NAMALWA (cell line): ENCODE results near the gene ABHD16A.
"Not testable (repeated sequence)": the region's sequence is repeated elsewhere in the genome, so short reads cannot be mapped to it uniquely, and the experiment has no call there.

Experiments used
- DNase-seq: peaks from one replicate; pipeline ENCODE4 v3.0.0-alpha.2; 2015; ENCODE audit warnings: low spot score

ABHD16A gene

GRCh38 chr6:31713991-31714684 lies 11.0 kb upstream of the ABHD16A start:
- DNase-seq = no peak

- DNase-seq = no peak
These were observed 10.3 kb upstream of the ABHD16A start for GRCh38 chr6:31713465-31713864.

GRCh38 chr6:31712296-31712695 lies 9.2 kb upstream of the ABHD16A start:
- no peak for DNase-seq

- no peak for DNase-seq
These were observed 8.1 kb upstream of the ABHD16A start for GRCh38 chr6:31711233-31711632.

- peak; percentile 46 for DNase-seq
These were observed 7.5 kb upstream of the ABHD16A start for GRCh38 chr6:31710523-31711219.

DNA sequence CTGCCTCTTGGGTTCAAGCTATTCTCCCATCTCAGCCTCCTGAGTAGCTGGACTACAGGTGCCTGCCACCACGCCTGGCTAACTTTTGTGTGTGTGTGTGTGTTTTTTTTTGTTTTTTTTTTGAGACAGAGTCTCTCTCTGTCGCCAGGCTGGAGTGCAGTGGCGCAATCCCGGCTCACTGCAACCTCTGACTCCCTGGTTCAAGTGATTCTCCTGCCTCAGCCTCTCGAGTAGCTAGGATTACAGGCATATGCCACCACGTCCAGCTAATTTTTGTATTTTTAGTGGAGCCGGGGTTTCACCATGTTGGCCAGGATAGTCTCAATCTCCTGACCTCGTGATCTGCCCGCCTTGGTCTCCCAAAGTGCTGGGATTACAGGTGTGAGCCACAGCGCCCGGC lies 6.0 kb upstream of the ABHD16A start:
- DNase-seq = not testable (repeated sequence)

GRCh38 chr6:31708224-31708623 lies 5.1 kb upstream of the ABHD16A start:
- no peak for DNase-seq

DNA sequence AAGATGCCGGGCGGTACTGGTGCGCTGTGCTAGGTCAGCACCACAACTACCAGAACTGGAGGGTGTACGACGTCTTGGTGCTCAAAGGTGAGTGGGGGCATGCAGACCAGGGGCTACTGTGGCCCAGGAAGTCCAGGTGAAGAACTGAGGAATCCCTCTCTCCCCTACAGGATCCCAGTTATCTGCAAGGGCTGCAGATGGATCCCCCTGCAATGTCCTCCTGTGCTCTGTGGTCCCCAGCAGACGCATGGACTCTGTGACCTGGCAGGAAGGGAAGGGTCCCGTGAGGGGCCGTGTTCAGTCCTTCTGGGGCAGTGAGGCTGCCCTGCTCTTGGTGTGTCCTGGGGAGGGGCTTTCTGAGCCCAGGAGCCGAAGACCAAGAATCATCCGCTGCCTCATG lies 4.6 kb upstream of the ABHD16A start:
- no peak for DNase-seq

DNA sequence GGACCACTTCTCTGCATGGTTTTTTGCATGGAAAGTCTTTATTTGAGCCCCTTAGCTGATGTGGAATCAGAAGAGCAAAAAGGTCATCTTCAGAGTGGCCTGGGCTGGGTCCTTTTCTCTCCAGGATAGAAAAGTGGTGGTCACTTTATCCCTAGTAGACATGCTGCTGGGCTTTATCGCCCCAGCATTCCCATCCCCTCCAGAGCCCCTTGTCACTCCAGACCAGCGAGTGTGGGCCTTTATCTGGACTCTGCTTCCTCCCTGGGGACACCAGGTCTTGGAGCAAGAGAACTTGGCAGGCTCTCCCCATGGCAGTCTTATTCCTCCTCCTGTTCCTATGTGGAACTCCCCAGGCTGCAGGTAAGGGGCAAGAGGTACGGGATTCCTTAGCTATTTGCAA lies 3.5 kb upstream of the ABHD16A start, which contains the start of gene LY6G6F:
LY6G6F (plus strand) TSS at position 268 of the 400 bp plus-strand sequence; CDS start at position 309, 41 bp downstream.
- no peak for DNase-seq

DNA sequence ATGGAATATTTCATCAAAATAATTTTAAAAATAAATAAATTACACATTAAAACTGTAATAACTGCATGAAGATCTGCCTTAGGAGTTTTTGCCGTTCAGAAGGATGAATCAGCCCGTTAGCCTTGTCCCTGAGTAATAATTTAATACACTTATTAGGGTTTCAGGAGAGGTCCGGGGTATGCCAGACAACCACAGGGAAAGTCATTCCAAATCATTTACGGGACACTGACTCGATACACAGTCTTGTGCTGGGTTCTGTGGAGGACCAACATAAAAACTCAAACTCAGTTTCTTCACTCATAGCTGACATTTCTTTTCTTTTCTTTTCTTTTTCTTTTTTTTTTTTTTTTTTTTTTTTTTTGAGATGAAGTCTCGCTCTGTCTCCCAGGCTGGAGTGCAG lies 2.8 kb upstream of the ABHD16A start:
- DNase-seq = no peak

DNA sequence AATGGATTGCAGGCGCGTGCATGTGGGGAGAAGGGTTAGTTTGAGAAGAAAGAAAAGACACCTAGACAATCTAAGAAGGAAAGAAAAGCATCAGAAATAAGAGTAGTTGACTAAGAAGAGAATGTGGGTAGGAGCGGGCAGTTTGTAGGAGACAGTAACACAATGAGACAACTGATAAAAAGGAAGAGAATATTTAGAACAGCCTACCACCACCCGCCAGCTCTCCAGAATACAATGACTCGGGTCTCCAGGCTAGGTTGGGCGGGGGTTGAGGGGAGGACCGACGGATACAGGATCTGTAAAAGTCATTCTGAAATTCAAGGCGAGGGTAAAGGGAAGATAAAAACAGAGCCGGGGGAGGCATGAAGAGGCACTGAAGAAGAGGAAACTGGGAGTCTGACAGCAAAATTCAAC lies 712 bp downstream of the ABHD16A start:
- DNase-seq = peak; percentile 44

DNA sequence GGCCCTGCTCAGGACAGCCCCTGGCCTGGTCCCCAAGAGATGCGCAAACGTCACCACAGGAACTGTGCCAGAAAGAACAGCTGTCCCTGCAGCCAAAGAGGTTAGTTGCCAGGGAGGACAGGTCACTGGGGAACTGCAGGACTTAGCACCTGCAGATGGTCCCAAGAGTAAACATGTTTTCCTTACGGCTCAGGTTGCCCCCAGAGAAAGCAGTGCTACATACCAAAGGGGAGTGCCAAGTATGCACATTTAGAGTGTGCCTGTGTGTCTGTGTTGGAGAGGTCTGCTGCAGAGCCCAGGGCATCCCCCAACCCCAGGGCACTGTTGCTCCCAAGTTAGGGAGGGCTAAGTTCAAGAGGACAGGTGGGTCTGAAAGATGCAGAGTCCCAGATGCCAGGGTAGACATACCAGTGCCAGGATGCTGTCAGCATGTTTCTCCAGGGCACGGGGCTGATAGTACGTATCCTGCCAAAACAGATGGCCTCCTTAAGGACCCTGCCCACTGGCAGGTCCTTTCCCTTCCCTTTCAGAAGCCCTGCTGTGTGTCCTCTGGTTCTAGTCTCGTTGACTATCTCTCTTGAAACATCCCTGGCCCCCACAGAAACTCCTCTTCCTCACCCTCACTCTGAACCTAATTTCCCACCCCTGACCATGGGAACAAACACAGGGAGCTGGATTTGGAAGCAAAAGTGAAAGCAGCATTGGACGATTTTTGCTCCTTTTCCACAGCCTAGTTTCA lies 1.3 kb downstream of the ABHD16A start:
- peak; percentile 28 for DNase-seq

DNA sequence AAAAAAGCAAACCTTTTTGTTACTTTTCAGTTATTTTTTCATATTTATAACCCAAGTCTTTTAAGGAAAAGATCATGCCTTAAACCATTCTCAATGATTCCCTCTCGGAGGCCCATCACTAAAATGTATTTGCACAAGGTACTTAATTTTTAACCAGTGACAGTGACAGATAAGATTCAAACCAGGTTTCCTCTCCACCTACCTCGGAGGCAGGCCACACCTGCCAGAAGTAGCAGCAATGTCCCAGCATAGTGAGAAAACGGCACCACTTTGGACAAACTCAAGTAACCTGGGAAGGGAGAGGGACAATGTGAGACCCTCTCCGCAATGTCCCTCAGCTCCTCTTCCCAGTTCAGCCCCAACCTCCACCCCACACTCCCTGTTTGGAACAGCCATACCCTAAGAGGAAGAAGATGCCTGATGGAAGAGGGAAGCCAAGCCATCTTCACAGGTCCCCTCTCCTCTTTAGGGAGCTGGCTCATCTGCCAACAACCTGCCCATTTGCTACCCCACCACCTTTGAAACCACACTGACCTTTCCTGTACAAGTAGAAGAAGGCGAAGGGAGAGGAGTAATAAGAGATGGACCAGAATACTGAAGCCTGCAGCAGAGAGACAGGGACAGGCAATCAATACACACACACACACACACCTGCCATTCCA lies 2.3 kb downstream of the ABHD16A start:
- DNase-seq = no peak

DNA sequence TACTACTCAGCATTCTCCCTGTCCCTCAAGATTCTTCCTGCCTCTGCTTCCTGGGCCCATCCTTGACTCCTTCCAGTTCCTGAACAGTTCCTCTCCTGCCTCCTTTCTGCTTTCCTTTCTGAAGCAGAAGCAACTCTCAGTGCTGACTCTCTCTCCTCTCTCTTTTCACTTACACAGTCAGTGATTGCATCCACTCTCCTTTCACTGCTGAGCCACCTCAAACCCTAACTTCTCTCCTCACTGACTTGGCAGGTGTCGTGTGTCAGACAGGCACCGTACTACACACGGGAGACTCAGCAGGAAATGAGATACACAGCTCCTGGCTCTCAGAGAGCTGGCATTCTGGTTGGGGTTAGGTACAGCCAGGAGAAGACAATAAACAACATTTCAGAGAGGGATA lies 5.6 kb downstream of the ABHD16A start:
- DNase-seq = no peak

DNA sequence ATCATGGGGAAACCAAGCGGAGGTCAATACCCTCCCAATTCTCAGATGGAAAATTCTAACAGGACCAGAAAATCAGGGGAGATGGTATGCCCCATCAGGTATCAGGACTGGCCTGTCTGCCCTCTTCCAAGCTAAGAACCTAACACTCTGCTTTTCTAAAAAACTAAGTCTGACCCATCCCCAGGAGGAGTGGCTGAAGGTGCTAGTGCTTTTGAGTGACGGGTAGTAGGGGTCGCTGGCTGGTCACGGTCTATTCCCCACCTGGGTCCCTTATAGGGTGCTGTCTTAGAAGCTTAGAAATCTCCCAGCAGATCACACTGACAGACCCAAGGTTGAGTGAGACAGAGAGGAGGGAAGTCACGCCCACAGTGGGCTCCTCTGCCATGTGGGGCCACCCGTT lies 9.6 kb downstream of the ABHD16A start:
- no peak for DNase-seq

DNA sequence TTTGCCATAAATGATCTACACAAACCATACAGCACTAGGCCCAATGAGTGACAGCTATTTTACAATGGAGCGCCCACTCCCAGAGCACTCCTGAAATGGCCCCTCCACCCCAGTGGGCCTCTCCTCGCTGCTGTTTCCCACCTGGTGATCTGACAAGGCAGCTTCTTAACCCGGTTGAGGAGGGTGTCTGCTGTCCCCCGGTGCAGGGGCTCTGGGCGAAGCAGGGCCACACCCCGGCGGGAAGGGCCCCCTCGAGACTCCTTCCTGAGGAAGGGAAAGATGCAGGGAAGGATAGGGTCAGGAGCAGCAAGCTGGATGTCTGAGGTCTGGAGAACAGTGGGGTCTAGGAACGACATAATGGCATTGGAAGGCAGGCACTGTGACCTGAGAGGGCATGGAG lies 10.2 kb downstream of the ABHD16A start:
- DNase-seq = no peak

DNA sequence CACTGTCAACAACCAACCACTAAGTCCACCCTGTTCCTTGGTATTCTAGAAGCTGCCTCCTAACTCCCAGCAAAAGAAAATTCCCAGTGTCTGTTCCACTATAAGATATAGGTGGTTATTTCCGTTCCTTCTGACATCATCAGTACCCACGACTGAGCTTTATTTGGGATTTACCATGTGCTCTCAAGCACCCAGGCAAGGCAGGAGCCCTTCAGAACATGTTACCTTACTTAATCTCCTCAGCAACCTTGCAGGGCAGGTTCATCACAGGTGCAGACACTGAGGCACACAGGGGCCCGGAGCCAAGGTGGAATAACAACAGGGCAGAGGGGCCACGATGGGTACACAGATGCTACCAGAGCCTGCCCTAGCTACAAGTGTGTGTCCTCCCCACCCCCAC lies 10.8 kb downstream of the ABHD16A start:
- DNase-seq = no peak

GRCh38 chr6:31691564-31692108 lies 11.5 kb downstream of the ABHD16A start:
- no peak for DNase-seq

- no peak for DNase-seq
These were observed 12.1 kb downstream of the ABHD16A start for GRCh38 chr6:31691078-31691463.

DNA sequence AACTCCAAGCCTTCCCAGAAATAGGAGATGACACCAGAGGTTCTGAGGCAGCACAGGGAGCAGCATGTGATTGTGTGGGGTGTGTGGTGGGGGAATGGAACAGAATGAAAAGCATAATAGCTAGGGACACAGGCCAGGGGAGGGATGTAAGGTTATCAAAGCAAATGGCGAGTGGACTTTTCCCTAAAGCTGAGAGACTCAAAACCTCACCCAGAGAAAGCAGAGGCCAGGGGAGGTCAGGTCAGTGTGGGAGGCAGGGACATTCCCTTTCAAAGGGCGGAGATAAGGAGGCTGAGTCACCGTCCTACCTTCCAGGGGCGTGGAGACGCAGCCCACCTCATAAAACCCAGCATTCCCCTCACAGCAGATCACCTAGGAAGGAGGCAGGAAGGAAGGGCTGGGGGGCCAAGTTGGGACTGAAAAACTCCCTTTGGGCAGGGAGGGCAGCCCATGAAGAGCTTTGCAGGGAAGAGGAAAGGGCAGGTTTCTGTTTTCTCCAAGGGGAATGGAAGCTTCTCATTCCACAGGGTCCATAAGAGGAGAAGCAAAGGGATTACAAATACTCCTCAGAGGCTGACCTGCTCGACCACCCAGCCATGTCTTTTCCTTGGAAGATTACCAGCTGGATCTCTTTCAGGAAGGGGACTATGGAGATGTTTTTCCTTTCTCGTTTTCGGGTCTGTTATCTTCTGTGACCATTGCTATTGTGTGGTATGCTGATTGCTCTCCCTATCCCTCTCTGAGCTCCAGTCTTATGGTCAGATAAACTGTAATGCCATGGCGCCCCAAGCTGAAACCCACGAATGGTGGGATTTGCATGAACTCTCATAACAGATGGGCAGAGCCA lies 12.7 kb downstream of the ABHD16A start:
- DNase-seq = no peak
